Muscle of leg (tissue), 11 donors: Measurements from ENCODE around the gene F11. TPM values are rescaled to one million over a fixed set of nuclear protein-coding genes. Genes with fewer than 3 reads are reported as not detected.

ENCODE experiments used
- DNase-seq: peaks from one replicate; pipeline ENCODE4 v3.0.0; 2013
- H3K27ac ChIP-seq: one replicate; pipeline ENCODE4 v1.5.1; 2013; ENCODE audit warnings: mild to moderate bottlenecking, low read length, control low read depth
- H3K27me3 ChIP-seq: one replicate; pipeline ENCODE4 v1.6.1; 2013; ENCODE audit warnings: low read length; ENCODE audit not compliant: control insufficient read depth, insufficient read depth
- H3K36me3 ChIP-seq: one replicate; pipeline ENCODE4 v1.6.1; 2013; ENCODE audit warnings: low read length; ENCODE audit not compliant: control insufficient read depth, insufficient read depth
- H3K4me1 ChIP-seq: one replicate; pipeline ENCODE4 v1.6.1; 2013; ENCODE audit warnings: low read length; ENCODE audit not compliant: control insufficient read depth, insufficient read depth
- H3K4me3 ChIP-seq: one replicate; pipeline ENCODE4 v1.5.1; 2013; ENCODE audit warnings: low read length, control low read depth
- H3K9me3 ChIP-seq: replicated peaks from 2 replicates; pipeline ENCODE4 v1.6.1; 2013; ENCODE audit warnings: low read depth, low read length; ENCODE audit not compliant: control insufficient read depth
- WGBS: methylation state at CpG from one replicate; pipeline ENCODE4 v1.1.5; 2013; ENCODE audit warnings: missing lambda C conversion rate; ENCODE audit not compliant: insufficient coverage; 5-methylcytosine and 5-hydroxymethylcytosine counted together
- polyA plus RNA-seq, 8 donors: library from polyadenylated mRNA; unstranded; fragments of 120-200 nt; gene quantifications; one replicate each; pipeline versions ENCODE4 v1.2.1 to v1.2.3, GENCODE V29; 2013; ENCODE audit warnings: inconsistent platforms in 1 of 8, low replicate concordance in 1 of 8; ENCODE audit not compliant: insufficient read length in 8 of 8, insufficient read depth in 1 of 8
- total RNA-seq: library from RNA; stranded (reverse); fragments of 120-200 nt; gene quantifications from one replicate; pipeline ENCODE4 v1.2.4, GENCODE V29; 2013

Gene F11
- total and polyA plus RNA-seq, 9 donors, result 0.20 to 0.41 TPM; not detected in 7

- WGBS, result 96% methylated on average over 10 of the region's 15 CpGs
- Histone ChIP-seq H3K27ac (no peak overlapping the region), H3K4me1 (no peaks in the 10 kb centered on the region), H3K36me3 (no peaks in the 10 kb centered on the region), H3K4me3 (no peak overlapping the region), H3K27me3 (no peaks in the 10 kb centered on the region), H3K9me3 (peaks cover 8% of the 10 kb centered on the region)
- DNase-seq, result no peak
These were observed 63.4 kb downstream of the F11 start for GRCh38 chr4:186329372-186329771.

- no peaks in the 10 kb centered on the region for H3K27me3 ChIP-seq
- no peak overlapping the region for H3K4me3 ChIP-seq
- DNase-seq, result no peak
- H3K9me3 ChIP-seq, result peaks cover 8% of the 10 kb centered on the region
- no peaks in the 10 kb centered on the region for H3K4me1 ChIP-seq
- WGBS, result no CpG with 5 or more reads among the region's 3 CpGs
- no peaks in the 10 kb centered on the region for H3K36me3 ChIP-seq
- H3K27ac ChIP-seq, result no peak overlapping the region
These were observed 64.4 kb downstream of the F11 start for GRCh38 chr4:186330368-186330767.

- H3K36me3 ChIP-seq, result no peaks in the 10 kb centered on the region
These were observed 69.8 kb downstream of the F11 start for GRCh38 chr4:186335793-186336192.

More at GRCh38 chr4:186335793-186336192, 69.8 kb downstream of the F11 start:
- no peak overlapping the region for H3K27ac ChIP-seq
- no peaks in the 10 kb centered on the region for H3K27me3 ChIP-seq
- H3K4me3 ChIP-seq, result no peak overlapping the region
- H3K9me3 ChIP-seq, result peaks cover 8% of the 10 kb centered on the region
- H3K4me1 ChIP-seq, result no peaks in the 10 kb centered on the region
- WGBS, result 40% methylated on average over 1 of the region's 1 CpG
- no peak for DNase-seq

Other genes starting within 250 kb of the F11 start
- gene TLR3, start 197.0 kb upstream of the F11 start, total RNA-seq, result 1.6 TPM
- 1 to 10 TPM in 4 of 8 donors, under 1 TPM in 4; 0.69 to 1.5 (median 1.0) TPM for gene TLR3, start 197.0 kb upstream of the F11 start, polyA plus RNA-seq
- 9.4 TPM for gene FAM149A, start 161.5 kb upstream of the F11 start, total RNA-seq
- gene FAM149A, start 161.5 kb upstream of the F11 start, polyA plus RNA-seq, result 10 to 100 TPM in 1 of 8 donors, 1 to 10 TPM in 7; 5.3 to 10.2 (median 7.3) TPM
- gene CYP4V2, start 74.6 kb upstream of the F11 start, total RNA-seq, result 3.9 TPM
- gene CYP4V2, start 74.6 kb upstream of the F11 start, polyA plus RNA-seq, result 1 to 10 TPM; 2.9 to 8.1 (median 4.7) TPM
- gene KLKB1, start 38.7 kb upstream of the F11 start, total RNA-seq, result 0.09 TPM
- gene KLKB1, start 38.7 kb upstream of the F11 start, polyA plus RNA-seq, result under 1 TPM; 0.10 to 0.71 (median 0.28) TPM